Occipital lobe (tissue), 2 donors: ENCODE data around the gene C4BPB. TPM values are rescaled to one million over a fixed set of nuclear protein-coding genes. Genes with fewer than 3 reads are reported as not detected.

Experiments used
- DNase-seq: peaks from one replicate; lab custom pipeline; 2025; lab: John Stamatoyannopoulos, UW
- total RNA-seq: library from RNA; depleted of rRNA; stranded (reverse); fragments of >200 nt; gene quantifications from one replicate; pipeline ENCODE4 v1.2.3, GENCODE V29; 2014

Gene C4BPB
- total RNA-seq, 1 donor from 2014 or later, result not detected

DNA sequence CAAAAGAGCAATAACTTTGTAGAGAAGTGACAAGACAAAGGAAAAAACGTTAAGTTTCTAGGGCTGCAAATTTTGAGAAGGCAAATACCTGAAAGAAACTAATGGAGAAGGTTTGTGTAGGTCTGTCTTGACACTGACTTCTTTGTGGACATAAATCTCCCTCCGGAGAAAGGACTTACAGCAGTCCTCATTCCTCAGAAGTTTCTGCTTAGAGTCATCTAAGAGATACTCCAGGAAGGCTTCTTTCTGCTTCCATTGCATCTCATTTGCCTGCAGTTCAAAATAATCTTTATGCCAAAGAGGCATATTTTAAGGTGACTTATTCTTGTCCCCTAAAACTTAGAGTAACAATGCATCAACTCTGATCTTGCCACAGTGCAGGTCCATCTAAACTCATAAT is 4.4 kb upstream of the C4BPB start:
- no peak for DNase-seq

- no peak for DNase-seq
These were observed 3.9 kb upstream of the C4BPB start for GRCh38 chr1:207084701-207085180.

DNA sequence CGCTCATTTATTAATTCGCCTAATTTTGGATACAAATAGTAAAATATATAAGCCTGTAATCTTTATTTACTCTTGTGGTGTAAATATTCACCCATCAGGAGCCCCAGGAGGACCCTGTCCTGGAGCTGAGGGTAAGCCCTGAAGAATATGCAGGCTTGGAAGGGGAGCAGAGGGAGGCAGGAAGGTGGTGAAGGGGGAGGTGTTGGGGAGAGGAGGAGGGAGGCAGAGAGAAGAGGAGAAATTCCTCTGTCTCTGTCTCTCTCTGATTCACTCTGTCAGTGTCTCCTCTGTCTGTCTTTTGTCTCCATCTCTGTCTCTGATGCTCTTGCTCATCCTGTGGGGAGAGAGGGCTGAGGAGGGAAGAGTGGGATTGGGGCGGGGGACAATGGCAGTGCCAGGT is 2.8 kb upstream of the C4BPB start:
- DNase-seq, result no peak

- no peak for DNase-seq
These were observed 499 bp upstream of the C4BPB start for GRCh38 chr1:207088161-207088560.

DNA sequence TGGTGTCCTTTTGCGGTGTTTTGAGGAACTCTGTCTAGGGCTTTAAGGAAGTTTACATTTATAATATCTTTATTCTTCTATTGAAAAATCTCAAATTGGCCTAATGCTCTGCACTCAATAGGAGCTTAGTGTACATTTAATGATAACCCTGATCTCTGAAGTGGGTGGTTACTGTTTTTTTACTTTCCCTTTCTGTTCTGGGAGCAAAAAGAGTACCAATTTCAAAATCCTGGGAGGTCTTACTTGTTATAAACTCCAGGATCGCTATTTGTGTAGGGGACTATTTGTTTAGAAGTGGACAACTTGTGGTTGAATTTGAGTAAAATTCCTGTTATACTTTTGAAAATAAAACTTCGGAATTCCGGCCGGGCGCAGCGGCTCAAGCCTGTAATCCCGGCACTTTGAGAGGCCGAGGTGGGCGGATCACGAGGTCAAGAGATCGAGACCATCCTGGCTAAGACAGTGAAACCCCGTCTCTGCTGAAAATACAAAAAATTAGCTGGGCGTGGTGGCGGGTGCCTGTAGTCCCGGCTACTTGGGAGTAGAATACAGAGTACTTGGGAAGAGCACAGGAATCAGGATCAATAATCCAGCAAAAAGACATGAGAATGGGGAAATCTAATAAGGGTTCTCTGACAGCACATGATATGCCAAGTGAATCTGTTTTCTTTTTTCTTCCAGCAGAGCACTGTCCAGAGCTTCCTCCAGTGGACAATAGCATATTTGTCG is 1.1 kb downstream of the C4BPB start:
- DNase-seq, result no peak

GRCh38 chr1:207091200-207091908 is 2.7 kb downstream of the C4BPB start:
- DNase-seq, result no peak

DNA sequence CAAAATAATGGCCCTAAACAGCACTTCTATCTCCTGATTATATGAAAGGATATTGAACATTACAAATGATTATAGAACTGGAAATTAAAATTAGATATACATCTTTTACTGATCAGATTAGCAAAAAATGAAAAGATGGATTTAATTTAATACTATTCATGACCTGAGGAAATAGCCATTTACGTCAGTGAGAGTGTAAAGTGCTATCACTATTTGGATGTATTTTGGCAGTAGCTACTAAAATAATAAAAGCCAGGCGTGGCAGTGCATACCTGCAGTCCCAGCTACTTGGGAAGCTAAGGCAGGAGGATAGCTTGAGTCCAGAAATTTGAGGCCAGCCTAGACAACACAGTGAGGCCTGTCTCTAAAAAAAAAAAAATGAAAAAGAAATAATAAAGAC is 5.3 kb downstream of the C4BPB start:
- DNase-seq, result no peak

DNA sequence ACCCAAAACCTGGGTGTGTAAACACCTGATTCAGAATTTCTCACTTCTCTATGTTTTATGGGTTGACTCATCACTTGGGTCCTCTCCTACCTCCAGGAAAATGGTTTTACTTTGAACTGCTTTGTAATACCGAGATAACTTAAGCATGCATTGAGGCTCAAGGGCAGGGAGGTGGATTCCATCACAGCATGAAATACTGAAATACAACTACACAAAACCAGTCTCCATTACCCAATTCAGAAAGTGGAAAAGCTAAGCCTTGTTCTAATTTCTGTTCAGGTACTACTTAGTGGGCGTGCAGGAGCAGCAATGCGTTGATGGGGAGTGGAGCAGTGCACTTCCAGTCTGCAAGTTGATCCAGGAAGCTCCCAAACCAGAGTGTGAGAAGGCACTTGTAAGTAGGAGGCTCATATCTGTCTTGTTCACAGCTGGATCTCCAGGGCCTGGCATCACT is 9.2 kb downstream of the C4BPB start:
- no peak for DNase-seq

DNA sequence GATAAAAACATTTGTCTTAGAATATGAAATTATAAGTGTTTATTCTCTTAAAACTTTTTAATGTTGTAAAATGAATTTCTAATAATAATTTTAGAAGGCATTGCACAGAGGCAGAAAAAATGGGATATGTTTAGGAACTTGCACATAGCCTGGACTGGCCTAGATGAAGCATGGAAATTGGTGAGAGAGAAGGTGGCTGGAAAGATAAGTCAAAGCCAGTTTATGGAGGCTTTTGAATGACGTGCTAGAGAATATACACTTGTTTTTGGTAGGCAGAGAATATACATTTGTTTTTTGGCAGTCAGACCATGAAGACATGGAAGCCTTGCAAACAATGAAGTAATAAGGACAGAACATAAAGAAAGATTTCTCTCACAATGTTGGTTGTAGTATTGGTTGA is 13.1 kb downstream of the C4BPB start:
- DNase-seq, result no peak

DNA sequence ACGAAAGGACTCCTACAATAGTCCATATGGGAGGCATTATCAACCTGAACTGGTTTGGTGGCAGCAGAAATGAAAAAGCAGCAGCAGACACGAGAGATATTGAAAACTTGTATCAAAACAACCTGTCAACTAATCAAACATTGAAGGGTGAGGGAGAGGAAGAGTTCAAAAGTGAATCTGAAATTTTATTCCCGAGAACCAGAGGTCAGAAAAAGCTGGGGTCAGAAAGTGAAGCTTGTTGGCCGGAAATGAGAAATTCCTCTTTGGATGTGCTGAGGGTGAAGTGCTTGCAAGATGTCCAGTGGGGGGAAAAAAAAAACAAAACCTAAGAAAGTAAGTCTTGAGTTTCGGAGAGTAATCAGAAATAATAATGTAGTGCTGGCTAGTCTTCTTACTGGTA is 13.5 kb downstream of the C4BPB start:
- DNase-seq, result no peak

- no peak for DNase-seq
These were observed 14.0 kb downstream of the C4BPB start for GRCh38 chr1:207102659-207103058.

- DNase-seq, result no peak
These were observed 15.3 kb downstream of the C4BPB start, which contains the start of gene C4BPA for GRCh38 chr1:207103892-207104373. Gene C4BPA (plus strand): TSS chr1:207104233. CDS start chr1:207113026, 8,793 bp downstream.

DNA sequence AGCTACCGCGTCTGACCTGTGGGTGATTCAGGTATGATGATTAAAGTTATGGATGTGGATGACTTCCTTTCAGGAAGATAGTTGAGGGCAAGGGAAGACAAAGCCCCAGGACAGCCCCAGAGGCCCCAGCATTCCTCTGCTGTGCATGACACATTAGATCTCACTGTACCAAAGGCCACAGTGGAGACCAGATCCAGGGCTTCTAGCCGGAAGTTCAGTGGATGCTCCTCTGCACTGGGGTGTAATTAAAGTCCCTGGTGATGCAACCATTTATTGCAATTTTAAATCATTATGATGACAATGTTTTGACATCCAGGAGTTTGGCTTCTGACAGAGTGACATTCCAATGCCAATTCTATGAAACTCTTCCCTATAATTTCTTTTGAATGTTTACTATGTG is 20.3 kb downstream of the C4BPB start:
- DNase-seq, result no peak

GRCh38 chr1:207112616-207113296 is 24.1 kb downstream of the C4BPB start:
- DNase-seq, result no peak

DNA sequence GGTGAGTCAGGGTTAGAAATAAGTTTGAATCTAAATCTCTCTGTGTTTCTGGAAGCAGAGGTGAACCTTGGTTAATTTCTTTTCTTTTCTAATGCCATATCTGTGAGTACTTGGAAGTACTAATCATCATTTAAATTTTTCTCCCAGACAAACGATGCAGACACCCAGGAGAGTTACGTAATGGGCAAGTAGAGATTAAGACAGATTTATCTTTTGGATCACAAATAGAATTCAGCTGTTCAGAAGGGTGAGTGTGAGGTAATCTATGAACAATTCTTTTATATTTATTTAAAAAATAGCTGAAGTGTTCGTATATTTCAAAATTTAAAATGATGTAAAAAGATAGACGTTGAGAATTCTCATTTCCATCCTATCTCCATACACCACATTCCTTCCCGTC is 26.6 kb downstream of the C4BPB start:
- DNase-seq, result no peak

DNA sequence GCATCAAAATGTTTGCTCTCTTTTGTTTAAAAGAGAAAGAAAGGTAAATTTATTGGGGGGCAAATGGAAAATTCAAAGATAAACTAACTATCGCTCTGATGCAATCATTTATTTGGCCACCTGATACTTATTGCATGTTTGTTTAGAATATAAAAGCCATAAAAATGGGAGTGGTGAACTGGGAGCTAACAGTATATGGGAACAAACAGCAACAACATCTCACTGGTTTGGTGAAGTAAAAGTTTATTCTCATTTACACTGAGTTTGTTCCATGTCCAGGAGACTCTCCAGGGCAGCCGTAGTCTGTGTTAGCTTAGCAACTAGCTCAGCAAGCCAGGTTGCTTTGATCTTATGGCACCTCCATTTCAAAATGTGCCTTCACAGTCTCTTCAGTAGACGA is 35.7 kb downstream of the C4BPB start:
- DNase-seq, result no peak

GRCh38 chr1:207128336-207128921 is 39.8 kb downstream of the C4BPB start:
- no peak for DNase-seq

DNA sequence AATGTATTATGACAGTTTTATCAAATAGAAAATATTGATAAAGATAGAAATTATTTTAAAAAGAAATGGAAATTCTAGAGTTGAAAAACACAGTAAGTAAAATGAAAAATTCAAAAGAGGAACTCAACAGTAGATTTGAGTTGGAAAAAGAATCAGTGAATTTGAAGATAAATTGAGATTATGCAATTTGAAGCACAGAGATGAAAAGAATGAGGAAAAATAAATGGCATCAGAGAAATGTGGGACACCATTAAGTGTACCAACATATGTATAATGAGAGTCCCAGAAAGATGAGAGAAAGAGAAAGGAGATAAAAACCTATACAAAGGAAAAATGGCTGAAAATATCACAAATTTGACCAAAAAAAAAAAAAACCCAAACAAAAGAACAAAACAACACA is 40.4 kb downstream of the C4BPB start:
- DNase-seq, result no peak

DNA sequence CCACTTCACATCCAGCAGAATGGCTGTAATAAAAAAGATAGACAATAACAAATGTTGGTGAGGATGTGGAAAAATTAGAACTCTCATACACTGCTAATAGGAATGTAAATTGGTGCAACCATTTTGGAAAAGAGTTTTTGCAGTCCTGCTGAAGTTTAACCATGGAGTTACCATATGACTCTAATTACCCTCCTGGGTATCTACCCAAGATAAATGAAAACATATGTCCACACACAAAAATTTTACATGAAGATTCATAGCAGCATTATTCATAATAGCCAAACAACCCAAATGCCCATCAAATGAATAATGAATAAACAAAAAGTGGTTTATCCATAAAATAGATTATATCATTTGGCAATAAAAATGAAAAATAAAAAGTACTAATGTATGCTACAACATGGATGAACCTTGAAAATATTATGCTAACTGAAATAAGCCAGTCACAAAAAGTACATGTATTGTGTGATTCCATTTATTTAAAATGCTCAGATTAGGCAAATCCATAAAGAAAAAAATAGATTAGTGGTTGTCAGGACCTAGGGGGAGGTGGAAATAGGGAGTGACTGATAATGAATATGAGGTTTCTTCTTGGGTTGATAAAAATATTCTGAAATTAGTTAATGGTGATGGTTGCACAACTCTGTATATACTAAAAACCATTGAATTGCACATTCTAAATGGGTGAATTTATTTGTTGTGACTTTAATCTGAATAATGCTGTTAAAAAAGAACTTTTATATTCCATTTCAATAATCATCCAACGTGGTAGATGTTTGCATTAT is 41.8 kb downstream of the C4BPB start:
- no peak for DNase-seq

DNA sequence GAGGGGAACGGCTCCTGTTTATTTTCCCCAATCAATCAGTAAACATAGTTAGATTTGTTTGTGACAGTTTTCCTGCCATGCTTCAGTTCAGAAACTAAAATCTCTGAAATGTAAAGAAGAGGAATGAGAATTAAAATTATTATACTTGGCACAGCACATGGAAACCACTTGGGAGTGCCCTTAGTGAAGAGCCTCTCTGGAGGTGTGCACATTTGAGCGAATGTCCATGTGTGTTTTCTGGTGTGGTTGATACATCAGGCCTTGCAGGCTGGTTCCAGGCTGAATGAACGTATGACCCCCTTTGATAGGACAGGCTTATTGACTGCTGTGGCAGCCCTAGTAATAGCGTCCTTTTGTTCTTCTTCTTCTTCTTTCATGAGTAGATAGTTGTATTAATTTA is 42.5 kb downstream of the C4BPB start:
- DNase-seq, result no peak

DNA sequence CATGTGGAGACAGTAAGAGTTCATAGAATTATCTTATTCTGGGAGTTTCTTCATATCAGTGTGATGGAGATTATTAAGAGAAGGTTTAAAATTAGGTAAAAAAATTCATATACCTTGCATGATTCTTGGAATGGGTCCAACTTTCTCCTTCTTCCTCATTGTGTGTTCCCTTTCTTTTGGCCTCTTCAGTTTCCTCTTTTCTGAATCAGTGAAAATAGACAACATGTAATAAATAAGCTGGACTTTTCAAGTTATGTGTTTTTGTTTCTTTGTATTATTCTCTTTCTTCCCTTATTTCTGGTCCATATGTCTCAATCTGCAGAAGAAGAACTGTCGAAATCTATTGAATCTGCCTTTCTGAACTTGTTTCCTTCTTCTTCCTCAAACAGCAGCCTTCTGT is 45.9 kb downstream of the C4BPB start:
- no peak for DNase-seq
